Psoas muscle (tissue), 8 donors: ENCODE results near the gene KAZN. TPM values are rescaled to one million over a fixed set of nuclear protein-coding genes. Genes with fewer than 3 reads are reported as not detected.

Source experiments
- ATAC-seq, 4 donors: fragments of 200-7000 bp; cut with Tn5 transposase; one replicate each; pipeline ENCODE4 v1.9.1; 2020; ENCODE audit warnings: moderate library complexity in 3 of 4, mild to moderate bottlenecking in 2 of 4
- DNase-seq, 2 donors: peaks; one replicate each; pipeline ENCODE4 v3.0.0-alpha.2; 2020
- H3K27ac ChIP-seq: fragments of 200-600 bp; one replicate; pipeline ENCODE4 v1.8.0; 2022
- H3K27me3 ChIP-seq, 3 donors: fragments of 200-600 bp in 1 of 3; one replicate each; pipeline versions ENCODE4 v1.6.1 to v1.8.0; 2013 to 2022; ENCODE audit warnings: low read length in 2 of 3, mild to moderate bottlenecking in 2 of 3, moderate library complexity in 1 of 3; ENCODE audit not compliant: insufficient read depth in 3 of 3
- H3K36me3 ChIP-seq, 2 donors: fragments of 200-600 bp in 1 of 2; one replicate each; pipeline versions ENCODE4 v1.6.1 to v1.8.0; 2013 to 2022; ENCODE audit warnings: low read depth in 1 of 2, mild to moderate bottlenecking in 1 of 2, moderate library complexity in 1 of 2; ENCODE audit not compliant: insufficient read depth in 1 of 2
- H3K4me1 ChIP-seq: fragments of 200-600 bp; one replicate; pipeline ENCODE4 v1.8.0; 2022
- H3K4me3 ChIP-seq: fragments of 200-600 bp; one replicate; pipeline ENCODE4 v1.8.0; 2022; ENCODE audit warnings: mild to moderate bottlenecking
- H3K9me3 ChIP-seq: fragments of 200-600 bp; one replicate; pipeline ENCODE4 v1.8.0; 2022
- WGBS, 3 donors: extraction: QIAGEN DNeasy Blood & Tissue Kit; methylation state at CpG; one replicate each; pipeline versions ENCODE4 v1.1.6 to v1.1.7; 2013; 5-methylcytosine and 5-hydroxymethylcytosine counted together
- intact Hi-C, 2 donors: fragments of 100-400 bp; cut with DNase I; formaldehyde crosslinking; loops; one replicate each; pipeline versions ENCODE4 v1.11.0 to v1.14.2; 2022
- polyA plus RNA-seq, 3 donors: library from polyadenylated mRNA; stranded (reverse); fragments of 200-250 nt; gene quantifications; one replicate each; pipeline ENCODE4 v1.2.3, GENCODE V29; 2013
- total RNA-seq, 4 donors: library from RNA; stranded (reverse); fragmentation: NEBNext Ultra II Directional in 2 of 4; extraction: Animal tissue kit (Norgen Biotek cat#: 25700) in 2 of 4; gene quantifications; one replicate each; pipeline versions ENCODE4 v1.2.1 to v1.2.4, GENCODE V29; 2021 to 2023
- TF ChIP-seq, protein P1 (sequence below): fragments of 200-600 bp; IDR thresholded peaks from one replicate; pipeline ENCODE4 v1.8.0; 2022; ENCODE audit warnings: antibody characterized with exemption
- donor health status: healthy with polysubstance abuse.
- donor health status: DM: no; HTN: no; CAD: no; lungs with moderate emphysema.
- donor health status: Bipolar disorder and iron deficiency.
- donor health status: healthy.
- donor health status: DM: yes; HTN: yes; CAD: no.
- donor health status: DM: no; HTN: no; CAD: no.
- donor health status: DM: no; HTN: no; CAD: no.
- donor health status: DM: yes; HTN: yes; CAD: no.

Gene KAZN
- total and polyA plus RNA-seq, 7 donors, result 0.23 to 2.3 (median 0.97) TPM

DNA sequence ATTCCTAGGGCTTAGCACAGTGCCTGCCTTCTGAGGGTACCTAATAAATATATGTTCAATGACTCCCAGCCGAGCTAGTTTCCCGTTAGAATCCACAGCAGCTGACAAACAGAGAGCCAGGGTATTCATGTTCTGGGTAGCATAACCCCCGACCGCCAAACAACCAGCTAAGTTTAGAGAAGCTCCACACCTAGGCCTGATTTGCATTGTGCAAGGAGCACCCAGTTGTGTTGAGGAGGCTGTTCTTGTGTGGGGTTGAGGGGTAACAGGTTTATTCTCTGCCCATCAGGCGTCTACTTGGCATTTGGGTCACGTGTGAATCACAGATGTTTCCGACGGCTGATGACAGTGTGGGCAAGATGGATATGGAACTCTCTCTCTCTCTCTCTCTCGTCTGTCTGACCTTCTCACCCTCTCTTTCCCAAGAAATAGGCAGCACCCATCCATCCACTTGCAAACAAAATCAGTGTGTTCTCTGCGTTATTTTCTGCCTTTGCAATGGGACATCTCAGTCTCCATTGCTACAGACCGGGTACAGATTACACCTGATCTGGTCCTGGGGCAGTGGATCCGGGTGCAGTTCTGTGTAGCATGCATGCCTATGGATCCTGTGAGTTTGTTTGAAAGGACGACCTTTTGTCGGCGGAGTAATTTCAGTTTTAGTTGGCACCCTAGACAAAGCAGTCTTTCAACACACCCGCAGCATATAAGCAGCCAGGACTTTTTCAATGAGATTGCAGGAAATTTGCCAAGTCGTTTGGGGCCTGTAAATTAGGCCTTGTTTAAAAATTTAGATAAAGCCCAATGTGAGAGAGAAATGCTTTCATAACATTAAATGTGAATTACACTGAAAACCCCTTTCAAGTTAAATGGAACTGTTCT is 29.4 kb downstream of the KAZN start:
- no peak for DNase-seq
- Histone ChIP-seq H3K36me3 (no peaks in the 10 kb centered on the region), H3K27me3 (peaks cover 0 to 3% (median 0%) of the 10 kb centered on the region in 3 donors), H3K27ac (no peak overlapping the region), H3K4me1 (no peaks in the 10 kb centered on the region), H3K4me3 (no peak overlapping the region), H3K9me3 (no peaks in the 10 kb centered on the region)
- WGBS, 3 donors, result 50 to 61% (median 54%) methylated on average over 17 of the region's 17 CpGs
- TF ChIP-seq, protein P1, sequence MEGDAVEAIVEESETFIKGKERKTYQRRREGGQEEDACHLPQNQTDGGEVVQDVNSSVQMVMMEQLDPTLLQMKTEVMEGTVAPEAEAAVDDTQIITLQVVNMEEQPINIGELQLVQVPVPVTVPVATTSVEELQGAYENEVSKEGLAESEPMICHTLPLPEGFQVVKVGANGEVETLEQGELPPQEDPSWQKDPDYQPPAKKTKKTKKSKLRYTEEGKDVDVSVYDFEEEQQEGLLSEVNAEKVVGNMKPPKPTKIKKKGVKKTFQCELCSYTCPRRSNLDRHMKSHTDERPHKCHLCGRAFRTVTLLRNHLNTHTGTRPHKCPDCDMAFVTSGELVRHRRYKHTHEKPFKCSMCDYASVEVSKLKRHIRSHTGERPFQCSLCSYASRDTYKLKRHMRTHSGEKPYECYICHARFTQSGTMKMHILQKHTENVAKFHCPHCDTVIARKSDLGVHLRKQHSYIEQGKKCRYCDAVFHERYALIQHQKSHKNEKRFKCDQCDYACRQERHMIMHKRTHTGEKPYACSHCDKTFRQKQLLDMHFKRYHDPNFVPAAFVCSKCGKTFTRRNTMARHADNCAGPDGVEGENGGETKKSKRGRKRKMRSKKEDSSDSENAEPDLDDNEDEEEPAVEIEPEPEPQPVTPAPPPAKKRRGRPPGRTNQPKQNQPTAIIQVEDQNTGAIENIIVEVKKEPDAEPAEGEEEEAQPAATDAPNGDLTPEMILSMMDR, result no peak
- intact Hi-C loops, result no loop called here
- no peak for ATAC-seq

DNA sequence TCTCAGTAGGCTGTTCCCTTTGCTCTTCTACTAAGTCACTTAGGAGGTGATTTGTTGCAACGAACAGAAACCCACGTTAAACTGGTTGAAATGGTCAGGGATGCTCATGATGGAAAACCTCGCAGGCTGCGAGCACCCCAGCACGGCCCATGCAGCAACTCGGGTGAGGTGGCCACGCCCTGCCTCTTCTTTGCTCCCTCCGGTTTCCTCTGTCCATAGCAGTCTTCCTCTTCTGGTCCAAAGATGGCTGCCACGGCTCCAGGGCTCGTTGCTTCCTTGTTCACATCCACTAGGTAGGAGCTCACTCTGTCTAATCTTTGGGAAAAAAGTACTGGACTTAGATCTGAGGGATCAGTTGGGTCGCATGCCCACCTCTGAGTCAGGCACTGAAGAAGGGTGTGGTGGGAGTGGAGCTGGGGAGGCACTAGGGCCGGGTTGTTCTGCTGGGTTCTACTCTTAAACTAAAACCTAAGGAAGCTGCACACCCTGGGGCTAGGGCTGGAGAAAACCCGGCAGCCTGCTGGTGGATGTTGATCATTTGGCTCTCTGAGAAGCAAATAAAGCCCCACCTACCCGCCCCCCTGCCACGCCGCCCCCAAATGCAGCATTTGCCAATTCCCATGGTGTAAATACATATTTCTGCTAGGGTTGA is 31.0 kb downstream of the KAZN start:
- Histone ChIP-seq H3K4me3 (no peak overlapping the region), H3K27ac (no peak overlapping the region), H3K27me3 (peaks cover 0 to 3% (median 0%) of the 10 kb centered on the region in 3 donors), H3K36me3 (no peaks in the 10 kb centered on the region), H3K4me1 (no peaks in the 10 kb centered on the region), H3K9me3 (no peaks in the 10 kb centered on the region)
- WGBS, 3 donors, result 90 to 94% (median 92%) methylated on average over 16 of the region's 16 CpGs
- TF ChIP-seq, protein P1, result no peak
- intact Hi-C loops, result no loop called here
- DNase-seq (no peak), ATAC-seq (no peak)

DNA sequence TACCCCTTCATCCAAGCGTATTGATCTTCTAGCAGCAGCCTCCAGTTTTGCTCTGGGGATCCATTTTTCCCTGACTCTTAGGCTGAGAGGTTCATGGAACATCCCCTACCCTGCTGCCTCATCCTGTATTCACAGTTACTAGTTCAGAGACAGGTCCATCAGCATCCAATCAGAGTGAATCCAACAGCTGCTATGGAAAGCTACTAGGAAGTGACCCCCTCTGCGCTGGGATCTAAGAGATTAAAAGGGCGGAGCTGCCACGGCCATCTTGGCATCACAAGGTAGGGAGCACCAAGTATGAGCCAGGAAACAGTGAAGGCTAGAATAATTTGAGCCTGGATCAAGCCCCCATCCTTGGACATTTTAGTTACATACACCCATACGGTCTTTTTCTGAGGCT is 32.5 kb downstream of the KAZN start:
- H3K4me1 ChIP-seq, result no peaks in the 10 kb centered on the region
- no peak for DNase-seq
- H3K4me3 ChIP-seq, result no peak overlapping the region
- WGBS, 3 donors, result 66 to 85% (median 84%) methylated on average over 5 of the region's 5 CpGs
- H3K9me3 ChIP-seq, result no peaks in the 10 kb centered on the region
- TF ChIP-seq, protein P1, result no peak
- ATAC-seq, result no peak
- H3K36me3 ChIP-seq, result no peaks in the 10 kb centered on the region
- intact Hi-C loops, result no loop called here
- H3K27me3 ChIP-seq, result no peaks in the 10 kb centered on the region
- no peak overlapping the region for H3K27ac ChIP-seq

DNA sequence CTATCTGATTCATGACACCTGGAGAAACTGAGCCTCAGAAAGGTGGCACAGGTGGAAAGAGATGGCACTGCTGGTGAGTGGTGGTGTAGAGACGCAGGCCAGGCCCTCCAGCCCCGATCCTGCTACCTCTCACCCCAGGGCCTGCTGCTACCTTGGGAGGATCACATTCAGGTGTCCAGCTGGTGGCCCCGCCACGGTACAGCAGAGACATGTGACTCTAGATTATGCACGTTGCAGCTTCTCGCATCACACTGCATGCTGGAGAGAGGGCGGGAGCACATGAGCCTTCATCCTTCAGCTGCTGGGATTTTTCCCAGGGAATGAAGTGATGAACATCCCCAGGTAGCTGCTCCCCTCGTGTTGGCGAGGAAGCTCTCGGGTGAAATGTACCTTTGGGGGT is 32.9 kb downstream of the KAZN start:
- Histone ChIP-seq H3K4me3 (no peak overlapping the region), H3K9me3 (no peaks in the 10 kb centered on the region), H3K36me3 (no peaks in the 10 kb centered on the region), H3K27me3 (no peaks in the 10 kb centered on the region), H3K4me1 (no peaks in the 10 kb centered on the region), H3K27ac (no peak overlapping the region)
- WGBS, 3 donors, result 68 to 84% (median 80%) methylated on average over 10 of the region's 10 CpGs
- TF ChIP-seq, protein P1, result no peak
- ATAC-seq (no peak), DNase-seq (no peak)
- intact Hi-C loops, result no loop called here
